ENCODE measurements around the gene METAP1D.

DNA sequence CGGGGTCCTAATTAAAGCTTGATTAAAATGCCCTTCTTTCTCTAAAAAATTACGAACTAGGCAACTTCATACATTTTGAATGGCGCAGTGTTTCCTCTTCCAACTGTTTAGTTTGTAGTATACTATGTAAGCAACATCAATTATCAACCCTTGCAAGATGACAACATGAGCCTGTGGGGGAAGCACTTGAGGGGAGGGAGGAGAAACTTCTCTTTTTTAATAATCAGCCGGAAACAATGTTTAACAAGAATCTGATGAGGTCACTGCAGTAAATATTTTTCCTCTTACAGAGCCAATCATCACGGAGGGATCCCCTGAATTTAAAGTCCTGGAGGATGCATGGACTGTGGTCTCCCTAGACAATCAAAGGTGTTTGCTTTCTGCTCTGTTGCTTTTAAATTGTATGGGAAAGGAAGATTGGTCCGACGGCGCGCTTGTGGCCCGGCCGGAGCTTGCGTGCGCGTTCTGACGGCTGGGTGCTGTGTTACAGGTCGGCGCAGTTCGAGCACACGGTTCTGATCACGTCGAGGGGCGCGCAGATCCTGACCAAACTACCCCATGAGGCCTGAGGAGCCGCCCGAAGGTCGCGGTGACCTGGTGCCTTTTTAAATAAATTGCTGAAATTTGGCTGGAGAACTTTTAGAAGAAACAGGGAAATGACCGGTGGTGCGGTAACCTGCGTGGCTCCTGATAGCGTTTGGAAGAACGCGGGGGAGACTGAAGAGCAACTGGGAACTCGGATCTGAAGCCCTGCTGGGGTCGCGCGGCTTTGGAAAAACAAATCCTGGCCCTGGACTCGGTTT is 80.3 kb downstream of the METAP1D start:
- no peak for TF ChIP-seq MAFK (IDR thresholded peaks at IDR 0.05; ENCODE audit: partially characterized antibody)
- no peak for TF ChIP-seq MAZ (IDR thresholded peaks at IDR 0.05; ENCODE audit: borderline replicate concordance, low read depth, low read length)
- TF ChIP-seq, protein P1, sequence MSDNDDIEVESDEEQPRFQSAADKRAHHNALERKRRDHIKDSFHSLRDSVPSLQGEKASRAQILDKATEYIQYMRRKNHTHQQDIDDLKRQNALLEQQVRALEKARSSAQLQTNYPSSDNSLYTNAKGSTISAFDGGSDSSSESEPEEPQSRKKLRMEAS (IDR thresholded peaks at IDR 0.05): no peak
- TF ChIP-seq, protein P2, sequence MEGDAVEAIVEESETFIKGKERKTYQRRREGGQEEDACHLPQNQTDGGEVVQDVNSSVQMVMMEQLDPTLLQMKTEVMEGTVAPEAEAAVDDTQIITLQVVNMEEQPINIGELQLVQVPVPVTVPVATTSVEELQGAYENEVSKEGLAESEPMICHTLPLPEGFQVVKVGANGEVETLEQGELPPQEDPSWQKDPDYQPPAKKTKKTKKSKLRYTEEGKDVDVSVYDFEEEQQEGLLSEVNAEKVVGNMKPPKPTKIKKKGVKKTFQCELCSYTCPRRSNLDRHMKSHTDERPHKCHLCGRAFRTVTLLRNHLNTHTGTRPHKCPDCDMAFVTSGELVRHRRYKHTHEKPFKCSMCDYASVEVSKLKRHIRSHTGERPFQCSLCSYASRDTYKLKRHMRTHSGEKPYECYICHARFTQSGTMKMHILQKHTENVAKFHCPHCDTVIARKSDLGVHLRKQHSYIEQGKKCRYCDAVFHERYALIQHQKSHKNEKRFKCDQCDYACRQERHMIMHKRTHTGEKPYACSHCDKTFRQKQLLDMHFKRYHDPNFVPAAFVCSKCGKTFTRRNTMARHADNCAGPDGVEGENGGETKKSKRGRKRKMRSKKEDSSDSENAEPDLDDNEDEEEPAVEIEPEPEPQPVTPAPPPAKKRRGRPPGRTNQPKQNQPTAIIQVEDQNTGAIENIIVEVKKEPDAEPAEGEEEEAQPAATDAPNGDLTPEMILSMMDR (IDR thresholded peaks at IDR 0.05): no peak
- no peak for TF ChIP-seq FOXS1 (CRISPR knock-in tag; IDR thresholded peaks at IDR 0.05)
- no peak for TF ChIP-seq POLR2A (IDR thresholded peaks at IDR 0.05; ENCODE audit: low read length)
- TF ChIP-seq RAD21 (conservative IDR thresholded peaks at IDR 0.05 in 1 of 2, IDR thresholded peaks at IDR 0.05 in 1 of 2): no peak
- TF ChIP-seq, protein P3, sequence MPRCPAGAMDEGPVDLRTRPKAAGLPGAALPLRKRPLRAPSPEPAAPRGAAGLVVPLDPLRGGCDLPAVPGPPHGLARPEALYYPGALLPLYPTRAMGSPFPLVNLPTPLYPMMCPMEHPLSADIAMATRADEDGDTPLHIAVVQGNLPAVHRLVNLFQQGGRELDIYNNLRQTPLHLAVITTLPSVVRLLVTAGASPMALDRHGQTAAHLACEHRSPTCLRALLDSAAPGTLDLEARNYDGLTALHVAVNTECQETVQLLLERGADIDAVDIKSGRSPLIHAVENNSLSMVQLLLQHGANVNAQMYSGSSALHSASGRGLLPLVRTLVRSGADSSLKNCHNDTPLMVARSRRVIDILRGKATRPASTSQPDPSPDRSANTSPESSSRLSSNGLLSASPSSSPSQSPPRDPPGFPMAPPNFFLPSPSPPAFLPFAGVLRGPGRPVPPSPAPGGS (IDR thresholded peaks at IDR 0.05): no peak
- no peak for TF ChIP-seq CBX2 (IDR thresholded peaks at IDR 0.05; ENCODE audit: borderline replicate concordance, low read depth)
- TF ChIP-seq, protein P4, sequence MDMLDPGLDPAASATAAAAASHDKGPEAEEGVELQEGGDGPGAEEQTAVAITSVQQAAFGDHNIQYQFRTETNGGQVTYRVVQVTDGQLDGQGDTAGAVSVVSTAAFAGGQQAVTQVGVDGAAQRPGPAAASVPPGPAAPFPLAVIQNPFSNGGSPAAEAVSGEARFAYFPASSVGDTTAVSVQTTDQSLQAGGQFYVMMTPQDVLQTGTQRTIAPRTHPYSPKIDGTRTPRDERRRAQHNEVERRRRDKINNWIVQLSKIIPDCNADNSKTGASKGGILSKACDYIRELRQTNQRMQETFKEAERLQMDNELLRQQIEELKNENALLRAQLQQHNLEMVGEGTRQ (IDR thresholded peaks at IDR 0.05): no peak
- no peak for TF ChIP-seq JUNB (IDR thresholded peaks at IDR 0.05)
- TF ChIP-seq CBX8 (IDR thresholded peaks at IDR 0.05): no peak
